ENCODE data around the gene COA6. TPM values are rescaled to one million over a fixed set of nuclear protein-coding genes. Genes with fewer than 3 reads are reported as not detected.

COA6 gene
- total RNA-seq, 1 experiment from 2014 or later, result 34.1 TPM

- no peak for TF ChIP-seq REST (IDR thresholded peaks at IDR 0.05; ENCODE audit: low read depth)
- TF ChIP-seq ZNF274 (IDR thresholded peaks at IDR 0.05; ENCODE audit: low read depth, low read length), result no peak
- TF ChIP-seq MAX (IDR thresholded peaks at IDR 0.05), result no peak
- TF ChIP-seq YY1 (IDR thresholded peaks at IDR 0.05; ENCODE audit: extremely low read depth, insufficient replicate concordance, low read depth, low read length), result no peak
Measured at GRCh38 chr1:234395297-234395696, 22.0 kb downstream of the COA6 start (continued).

- no peaks in the 10 kb centered on the region for H3K27me3 ChIP-seq (ENCODE audit: insufficient read depth, low read length)
- no peaks in the 10 kb centered on the region for H4K20me1 ChIP-seq (ENCODE audit: insufficient read depth)
- H3K4me3 ChIP-seq (replicated peaks in 1 of 2; ENCODE audit: low read depth in 1 of 2, low read length in 2 of 2), result no peak overlapping the region
- H3K9me3 ChIP-seq (ENCODE audit: control insufficient read depth in 1 of 2, insufficient read depth in 1 of 2, low read depth in 1 of 2, low read length in 2 of 2), result no peaks in the 10 kb centered on the region
- H3K36me3 ChIP-seq (ENCODE audit: control insufficient read depth in 1 of 2, insufficient read depth in 2 of 2, low read length in 2 of 2), result no peaks in the 10 kb centered on the region
- H3K9ac ChIP-seq (ENCODE audit: low read length), result no peak overlapping the region
- H3K27ac ChIP-seq (ENCODE audit: low read depth, low read length), result no peak overlapping the region
- no peak for ATAC-seq
- no peak for TF ChIP-seq ZBTB33 (IDR thresholded peaks at IDR 0.05; ENCODE audit: extremely low read depth, insufficient replicate concordance, low read length)
- no peak for TF ChIP-seq MAX (IDR thresholded peaks at IDR 0.05)
- TF ChIP-seq SRF (IDR thresholded peaks at IDR 0.05; ENCODE audit: low read depth), result no peak
- no peak for TF ChIP-seq EZH2 (IDR thresholded peaks at IDR 0.05)
- TF ChIP-seq SP1 (IDR thresholded peaks at IDR 0.05; ENCODE audit: low read depth), result no peak
- no peak overlapping the region for H2AFZ ChIP-seq (ENCODE audit: low read depth, low read length, poor library complexity, severe bottlenecking)
- H3K4me1 ChIP-seq (ENCODE audit: control insufficient read depth in 1 of 2, insufficient read depth in 2 of 2, low read length in 2 of 2), result no peaks in the 10 kb centered on the region
- ChIA-PET RAD21 (ENCODE audit: low non-redundant PET in 1 of 2, low total read pairs in 2 of 2, uncharacterized antibody in 2 of 2, unreplicated experiment in 2 of 2) (interaction anchor here in 1 of 2 experiments (0.6 kb wide), 1 partner anchor 17 kb away, joined by 4 read pairs; no protein-coding TSS in a partner anchor), CTCF (no interaction called here), POLR2A (no interaction called here)
- intact Hi-C loops (cut with micrococcal nuclease), result no loop called here
- no peak for DNase-seq (ENCODE audit: low read depth, low spot score)
- no peak overlapping the region for H3K4me2 ChIP-seq (ENCODE audit: low read length)
- no peaks in the 10 kb centered on the region for H3K79me2 ChIP-seq (ENCODE audit: insufficient read depth, low read length)
- no peaks in the 10 kb centered on the region for H3K9me2 ChIP-seq (ENCODE audit: insufficient read depth)
- BruUV-seq (replicated peaks), result no TSS peak
Measured at GRCh38 chr1:234396092-234396491, 22.8 kb downstream of the COA6 start.
